ENCODE data around the gene NYAP2.

DNA sequence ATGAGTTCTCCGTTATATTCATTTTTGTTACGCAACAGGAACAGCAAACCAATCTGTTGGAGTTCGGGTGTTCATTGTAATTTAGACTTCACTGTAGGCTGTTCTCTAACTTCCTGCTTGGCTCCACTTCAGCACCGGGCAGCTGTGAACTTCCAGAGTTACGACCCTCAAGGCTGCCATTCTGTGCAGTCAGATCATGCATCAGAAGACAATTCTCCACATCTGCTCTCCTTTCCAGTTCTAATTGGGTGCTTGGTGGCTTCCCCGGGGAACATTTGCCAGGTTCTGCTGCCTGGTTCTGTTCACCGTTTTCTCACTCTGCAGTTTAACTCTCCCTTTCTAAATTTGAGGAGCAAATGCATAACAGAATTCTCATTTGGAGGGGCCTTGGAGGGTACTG, 237.7 kb downstream of the NYAP2 start:
- TF ChIP-seq CTCF (conservative IDR thresholded peaks at IDR 0.05 in 1 of 2, IDR thresholded peaks at IDR 0.05 in 1 of 2; ENCODE audit: extremely low read depth in 1 of 2, insufficient read depth in 1 of 2, low read depth in 1 of 2, low read length in 2 of 2), result no peak
- TF ChIP-seq EZH2 (IDR thresholded peaks at IDR 0.05; ENCODE audit: borderline replicate concordance, low read length), result no peak
